ENCODE measurements around the gene NOTCH1. TPM values are rescaled to one million over a fixed set of nuclear protein-coding genes. Genes with fewer than 3 reads are reported as not detected.

Gene NOTCH1
- total RNA-seq, 4 donors from 2014 or later = 31.1 to 72.1 (median 44.0) TPM

DNA sequence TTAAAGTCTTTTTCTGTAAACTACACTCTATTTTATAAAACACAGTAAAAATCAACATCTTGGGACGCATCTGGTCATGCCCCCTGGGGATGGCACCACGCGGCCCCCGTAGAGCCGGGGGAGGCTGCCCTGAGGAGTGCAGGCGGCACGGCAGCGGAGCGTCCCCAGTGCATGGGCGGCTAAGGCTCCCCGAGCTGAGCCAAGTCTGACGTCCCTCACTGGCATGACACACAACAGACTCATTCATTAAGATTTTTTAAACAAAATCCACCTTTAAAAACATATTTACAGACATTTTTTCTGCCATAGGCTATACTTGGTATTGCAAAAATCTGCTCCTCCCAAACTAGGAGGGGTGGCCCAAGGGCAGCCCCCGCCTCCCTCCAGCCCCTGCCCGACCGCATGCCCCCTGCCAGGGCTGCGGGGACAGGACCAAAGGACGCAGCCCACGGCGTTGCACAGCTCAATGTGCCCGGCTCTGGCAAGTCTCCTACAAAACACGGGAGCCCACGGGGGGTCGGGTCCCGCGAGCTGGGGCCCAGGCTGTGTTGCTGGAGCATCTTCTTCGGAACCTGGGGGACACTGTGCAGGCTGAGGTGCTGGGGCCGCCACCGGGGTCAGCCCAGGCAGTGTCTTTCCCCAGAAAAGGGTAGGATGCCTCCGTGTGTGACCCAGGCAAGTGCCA lies 51.2 kb downstream of the NOTCH1 start:
- 51 to 58% methylated on average over 10 to 12 of the region's 29 CpGs for WGBS, 2 donors (ENCODE audit: low coverage in 1 of 2)
- peak; percentile 60 for ATAC-seq
- Histone ChIP-seq H3K4me1 (peaks cover 0 to 36% (median 15%) of the 10 kb centered on the region in 3 donors), H3K36me3 (peaks cover 0 to 53% of the 10 kb centered on the region in 2 donors), H3K27ac (peak overlapping the region in 3 of 4 donors; percentile 36 to 51 (median 47)), H3K9me3 (no peaks in the 10 kb centered on the region), H3K27me3 (no peaks in the 10 kb centered on the region), H3K4me3 (no peak overlapping the region)
- TF ChIP-seq, protein P1, sequence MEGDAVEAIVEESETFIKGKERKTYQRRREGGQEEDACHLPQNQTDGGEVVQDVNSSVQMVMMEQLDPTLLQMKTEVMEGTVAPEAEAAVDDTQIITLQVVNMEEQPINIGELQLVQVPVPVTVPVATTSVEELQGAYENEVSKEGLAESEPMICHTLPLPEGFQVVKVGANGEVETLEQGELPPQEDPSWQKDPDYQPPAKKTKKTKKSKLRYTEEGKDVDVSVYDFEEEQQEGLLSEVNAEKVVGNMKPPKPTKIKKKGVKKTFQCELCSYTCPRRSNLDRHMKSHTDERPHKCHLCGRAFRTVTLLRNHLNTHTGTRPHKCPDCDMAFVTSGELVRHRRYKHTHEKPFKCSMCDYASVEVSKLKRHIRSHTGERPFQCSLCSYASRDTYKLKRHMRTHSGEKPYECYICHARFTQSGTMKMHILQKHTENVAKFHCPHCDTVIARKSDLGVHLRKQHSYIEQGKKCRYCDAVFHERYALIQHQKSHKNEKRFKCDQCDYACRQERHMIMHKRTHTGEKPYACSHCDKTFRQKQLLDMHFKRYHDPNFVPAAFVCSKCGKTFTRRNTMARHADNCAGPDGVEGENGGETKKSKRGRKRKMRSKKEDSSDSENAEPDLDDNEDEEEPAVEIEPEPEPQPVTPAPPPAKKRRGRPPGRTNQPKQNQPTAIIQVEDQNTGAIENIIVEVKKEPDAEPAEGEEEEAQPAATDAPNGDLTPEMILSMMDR (IDR thresholded peaks at IDR 0.05) = no peak
- TF ChIP-seq POLR2AphosphoS5 (IDR thresholded peaks at IDR 0.05) (peak; percentile 39), EP300 (IDR thresholded peaks at IDR 0.05) (no peak), POLR2A (IDR thresholded peaks at IDR 0.05) (no peak)

DNA sequence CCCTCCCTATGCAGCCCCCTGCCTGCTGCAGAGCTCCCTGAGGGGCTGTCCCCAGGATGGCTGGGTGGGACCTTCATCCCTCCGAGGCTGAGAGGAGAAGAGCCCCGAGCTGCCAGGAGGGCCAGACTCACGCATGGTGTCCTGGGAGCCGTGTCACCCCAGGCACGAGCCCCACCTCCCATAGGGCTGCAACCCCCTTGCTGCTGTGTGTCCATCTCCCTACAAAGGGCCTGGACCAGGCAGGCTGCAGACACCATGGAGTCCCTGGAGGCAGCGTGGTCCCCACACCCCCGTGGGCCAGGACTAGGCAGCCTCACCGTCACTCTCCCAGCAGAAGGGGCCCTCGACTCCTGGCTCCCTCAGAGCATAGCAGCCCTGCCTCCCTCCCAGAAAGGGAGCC lies 51.8 kb downstream of the NOTCH1 start:
- WGBS, 2 donors (ENCODE audit: low coverage in 1 of 2) = 41 to 44% methylated on average over 3 of the region's 9 CpGs
- peaks cover 0 to 46% of the 10 kb centered on the region in 2 donors for H3K36me3 ChIP-seq
- peaks cover 0 to 36% (median 15%) of the 10 kb centered on the region in 3 donors for H3K4me1 ChIP-seq
- H3K27ac ChIP-seq = peak overlapping the region in 3 of 4 donors; percentile 36 to 51 (median 47)
- H3K9me3 ChIP-seq = no peaks in the 10 kb centered on the region
- no peaks in the 10 kb centered on the region for H3K27me3 ChIP-seq
- TF ChIP-seq POLR2AphosphoS5 (IDR thresholded peaks at IDR 0.05) (no peak), EP300 (IDR thresholded peaks at IDR 0.05) (no peak), POLR2A (IDR thresholded peaks at IDR 0.05) (no peak)
- TF ChIP-seq, protein P1 (IDR thresholded peaks at IDR 0.05) = no peak
- H3K4me3 ChIP-seq = no peak overlapping the region
- ATAC-seq = peak; percentile 11

DNA sequence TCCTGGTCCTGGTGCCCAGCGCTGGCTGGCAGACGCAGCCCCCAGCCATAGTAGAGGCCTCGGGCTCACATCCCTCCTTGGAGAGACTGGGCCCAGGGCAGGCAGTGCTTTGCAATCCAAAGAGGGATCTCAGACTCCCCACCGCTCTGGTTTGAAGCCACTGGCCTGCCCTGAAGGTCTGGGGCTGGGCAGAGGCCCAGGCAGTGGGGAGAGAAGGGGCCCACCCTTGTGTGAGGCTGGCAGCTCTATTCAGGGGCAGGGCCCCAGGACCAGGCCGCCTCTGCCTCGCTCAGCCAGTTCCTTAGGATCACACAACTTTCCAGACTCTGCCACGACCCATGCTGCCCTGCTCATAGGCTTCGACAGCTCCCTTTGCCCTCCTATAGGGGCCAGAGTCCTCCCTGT lies 52.3 kb downstream of the NOTCH1 start:
- WGBS, 2 donors (ENCODE audit: low coverage in 1 of 2) = no CpG with 5 or more reads among the region's 8 CpGs

DNA sequence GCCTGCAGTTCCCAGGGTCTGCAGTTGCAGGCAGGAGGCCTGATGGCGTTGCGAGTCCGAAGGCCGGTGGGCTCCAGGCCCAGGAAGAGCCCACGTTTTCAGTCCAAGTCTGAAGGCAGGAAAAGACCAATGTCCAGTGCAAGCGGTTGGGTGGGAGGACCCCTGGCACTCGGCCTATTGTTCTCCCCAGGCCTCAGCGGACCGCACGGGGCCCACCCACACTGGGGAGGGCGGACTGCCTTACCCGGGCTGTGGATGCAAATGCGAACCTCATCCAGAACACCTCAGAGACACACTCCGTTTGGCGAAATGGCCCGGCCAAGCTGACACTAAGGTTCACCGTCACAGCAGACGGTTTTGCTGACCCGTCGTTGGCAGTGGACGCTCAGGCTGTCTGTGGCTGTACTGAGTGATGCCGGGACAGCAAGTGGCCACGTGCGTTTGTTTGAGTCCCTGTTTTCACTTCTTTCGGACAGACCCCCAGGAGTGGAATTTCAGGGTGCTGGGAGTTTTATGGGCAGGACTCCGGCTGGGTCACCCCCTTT lies 52.8 kb downstream of the NOTCH1 start:
- Histone ChIP-seq H3K36me3 (peaks cover 0 to 36% of the 10 kb centered on the region in 2 donors), H3K4me3 (no peak overlapping the region), H3K27ac (peak overlapping the region in 2 of 4 donors; percentile 36 to 47), H3K27me3 (no peaks in the 10 kb centered on the region), H3K4me1 (peaks cover 0 to 44% (median 15%) of the 10 kb centered on the region in 3 donors), H3K9me3 (no peaks in the 10 kb centered on the region)
- 54% methylated on average over 6 of the region's 26 CpGs; no CpG with 5 or more reads in 1 of the 2 donors for WGBS, 2 donors (ENCODE audit: low coverage in 1 of 2)
- TF ChIP-seq, protein P1 (IDR thresholded peaks at IDR 0.05) = no peak
- TF ChIP-seq POLR2AphosphoS5 (IDR thresholded peaks at IDR 0.05) (no peak), POLR2A (IDR thresholded peaks at IDR 0.05) (no peak), EP300 (IDR thresholded peaks at IDR 0.05) (no peak)
- ATAC-seq = no peak

More for the DNA sequence above, 52.3 kb downstream of the NOTCH1 start:
- peak; percentile 3 for ATAC-seq
- peak overlapping the region in 3 of 4 donors; percentile 36 to 51 (median 47) for H3K27ac ChIP-seq
- no peak for TF ChIP-seq POLR2AphosphoS5 (IDR thresholded peaks at IDR 0.05)
- TF ChIP-seq, protein P1 (IDR thresholded peaks at IDR 0.05) = no peak
- TF ChIP-seq EP300 (IDR thresholded peaks at IDR 0.05) = no peak
- no peak for TF ChIP-seq POLR2A (IDR thresholded peaks at IDR 0.05)
- H3K36me3 ChIP-seq = peaks cover 0 to 42% of the 10 kb centered on the region in 2 donors
- peaks cover 0 to 39% (median 15%) of the 10 kb centered on the region in 3 donors for H3K4me1 ChIP-seq
- H3K9me3 ChIP-seq = no peaks in the 10 kb centered on the region
- no peak overlapping the region for H3K4me3 ChIP-seq
- no peaks in the 10 kb centered on the region for H3K27me3 ChIP-seq

Data from gastroesophageal sphincter (tissue), 4 donors.